Neural cell (in vitro differentiated cells): ENCODE data around the gene VASN. TPM values are rescaled to one million over a fixed set of nuclear protein-coding genes. Genes with fewer than 3 reads are reported as not detected.

ENCODE experiments used
- H2AFZ ChIP-seq: fragments of 200-600, 300-800 bp; sonication (generic), shearing (Covaris generic); 2 replicates; pipeline ENCODE4 v1.6.0; 2014; ENCODE audit warnings: low read depth, mild to moderate bottlenecking, antibody characterized with exemption, low read length, moderate library complexity
- H3F3A ChIP-seq: fragments of 200-600 bp; shearing (Covaris generic); 2 replicates; pipeline ENCODE4 v1.6.1; 2016; ENCODE audit warnings: mild to moderate bottlenecking, moderate library complexity, mixed read lengths, antibody characterized with exemption, low read length; ENCODE audit not compliant: insufficient read depth, poor library complexity, severe bottlenecking
- H3K27ac ChIP-seq: fragments of 200-600, 300-800 bp; sonication (generic), shearing (Covaris generic); 2 replicates; pipeline ENCODE4 v1.5.1; 2014; ENCODE audit warnings: mild to moderate bottlenecking, low read length, moderate library complexity
- H3K27me3 ChIP-seq: fragments of 300-800, 200-600 bp; sonication (generic), shearing (Covaris generic); 2 replicates; pipeline ENCODE4 v1.6.0; 2014; ENCODE audit warnings: mild to moderate bottlenecking, low read depth, low read length, moderate library complexity; ENCODE audit not compliant: insufficient read depth
- H3K36me3 ChIP-seq: fragments of 300-800, 200-600 bp; sonication (generic), shearing (Covaris generic); 2 replicates; pipeline ENCODE4 v1.5.1; 2014; ENCODE audit warnings: mild to moderate bottlenecking, antibody characterized with exemption, low read length, moderate library complexity; ENCODE audit not compliant: insufficient read depth
- H3K4me2 ChIP-seq: fragments of 300-800, 200-600 bp; sonication (generic), shearing (Covaris generic); 2 replicates; pipeline ENCODE4 v1.6.0; 2014; ENCODE audit warnings: mild to moderate bottlenecking, low read length
- H3K4me3 ChIP-seq: fragments of 300-800, 200-600 bp; sonication (generic), shearing (Covaris generic); 2 replicates; pipeline ENCODE4 v1.5.1; 2014; ENCODE audit warnings: mild to moderate bottlenecking, low read length, moderate library complexity
- H3K79me2 ChIP-seq: fragments of 200-600 bp; shearing (Covaris generic); replicated peaks from 2 replicates; pipeline ENCODE4 v1.6.0; 2014; ENCODE audit warnings: mild to moderate bottlenecking, low read length, moderate library complexity; ENCODE audit not compliant: insufficient read depth
- H3K9ac ChIP-seq: fragments of 300-800, 200-600 bp; sonication (generic), shearing (Covaris generic); 2 replicates; pipeline ENCODE4 v1.6.1; 2016; ENCODE audit warnings: mild to moderate bottlenecking, low read length, mixed read lengths
- H3K9me2 ChIP-seq: fragments of 200-600 bp; shearing (Covaris generic); 2 replicates; pipeline ENCODE4 v1.6.1; 2016; ENCODE audit warnings: mild to moderate bottlenecking, low read length, mixed read lengths; ENCODE audit not compliant: insufficient read depth
- H3K9me3 ChIP-seq: fragments of 200-600, 300-800 bp; sonication (generic), shearing (Covaris generic); 2 replicates; pipeline ENCODE4 v1.6.1; 2016; ENCODE audit warnings: mild to moderate bottlenecking, mixed run types, low read length, moderate library complexity, mixed read lengths
- H4K20me1 ChIP-seq: fragments of 200-600 bp; shearing (Covaris generic); 2 replicates; pipeline ENCODE4 v1.6.1; 2016; ENCODE audit warnings: mild to moderate bottlenecking, mixed run types; ENCODE audit not compliant: insufficient read depth
- CTCF ChIP-seq: fragments of 450-650 bp; IDR thresholded peaks from 2 replicates; pipeline ENCODE4 v1.5.1; 2014; ENCODE audit warnings: antibody characterized with exemption, mild to moderate bottlenecking, moderate library complexity; ENCODE audit not compliant: poor library complexity, severe bottlenecking
- EP300 ChIP-seq: fragments of 450-650 bp; conservative IDR thresholded peaks from 2 replicates; pipeline ENCODE4 v1.6.1; 2014; ENCODE audit warnings: antibody characterized with exemption, mild to moderate bottlenecking, moderate library complexity; ENCODE audit not compliant: poor library complexity, severe bottlenecking
- EZH2 ChIP-seq: fragments of 200-600, 300-800 bp; shearing (Covaris generic), sonication (generic); IDR thresholded peaks from 2 replicates; pipeline ENCODE4 v1.6.1; 2014; ENCODE audit warnings: antibody characterized with exemption, low read length, borderline replicate concordance, mild to moderate bottlenecking; ENCODE audit not compliant: insufficient read depth, poor library complexity, severe bottlenecking
- MXI1 ChIP-seq: fragments of 450-650 bp; conservative IDR thresholded peaks from 2 replicates; pipeline ENCODE4 v1.6.1; 2014; ENCODE audit warnings: antibody characterized with exemption, mild to moderate bottlenecking; ENCODE audit not compliant: poor library complexity, severe bottlenecking
- POLR2AphosphoS5 ChIP-seq: IDR thresholded peaks from 2 replicates; pipeline ENCODE4 v1.6.1; 2012
- RAD21 ChIP-seq: fragments of 450-650 bp; conservative IDR thresholded peaks from 2 replicates; pipeline ENCODE4 v1.6.1; 2014; ENCODE audit warnings: antibody characterized with exemption, mild to moderate bottlenecking, moderate library complexity
- REST ChIP-seq: IDR thresholded peaks from 2 replicates; pipeline ENCODE4 v1.6.1; 2012; ENCODE audit warnings: borderline replicate concordance
- SMC3 ChIP-seq: fragments of 450-650 bp; conservative IDR thresholded peaks from 2 replicates; pipeline ENCODE4 v1.6.1; 2014; ENCODE audit warnings: antibody characterized with exemption, mild to moderate bottlenecking, moderate library complexity; ENCODE audit not compliant: poor library complexity
- TAF1 ChIP-seq: IDR thresholded peaks from 2 replicates; pipeline ENCODE4 v1.6.1; 2012; ENCODE audit warnings: low read depth
- polyA plus RNA-seq: library from polyadenylated mRNA; depleted of rRNA; stranded (reverse); fragments of >200 nt; gene quantifications from 2 replicates; pipeline ENCODE4 v1.2.3, GENCODE V29; 2014

Gene VASN
- polyA plus RNA-seq, 1 donor from 2014 or later, result 0.57 TPM

- Histone ChIP-seq H3K27me3 (no peaks in the 10 kb centered on the region), H4K20me1 (no peaks in the 10 kb centered on the region), H2AFZ (no peak overlapping the region), H3F3A (no peaks in the 10 kb centered on the region), H3K4me3 (no peak overlapping the region), H3K79me2 (no peaks in the 10 kb centered on the region), H3K36me3 (no peaks in the 10 kb centered on the region), H3K9ac (no peak overlapping the region), H3K4me2 (no peak overlapping the region), H3K9me2 (no peaks in the 10 kb centered on the region), H3K9me3 (no peaks in the 10 kb centered on the region), H3K27ac (no peak overlapping the region)
- no peak for TF ChIP-seq MXI1
- TF ChIP-seq RAD21, result no peak
- no peak for TF ChIP-seq REST
- no peak for TF ChIP-seq SMC3
- TF ChIP-seq POLR2AphosphoS5, result no peak
- no peak for TF ChIP-seq EP300
These were observed 16.8 kb downstream of the VASN start for GRCh38 chr16:4388271-4389021.

DNA sequence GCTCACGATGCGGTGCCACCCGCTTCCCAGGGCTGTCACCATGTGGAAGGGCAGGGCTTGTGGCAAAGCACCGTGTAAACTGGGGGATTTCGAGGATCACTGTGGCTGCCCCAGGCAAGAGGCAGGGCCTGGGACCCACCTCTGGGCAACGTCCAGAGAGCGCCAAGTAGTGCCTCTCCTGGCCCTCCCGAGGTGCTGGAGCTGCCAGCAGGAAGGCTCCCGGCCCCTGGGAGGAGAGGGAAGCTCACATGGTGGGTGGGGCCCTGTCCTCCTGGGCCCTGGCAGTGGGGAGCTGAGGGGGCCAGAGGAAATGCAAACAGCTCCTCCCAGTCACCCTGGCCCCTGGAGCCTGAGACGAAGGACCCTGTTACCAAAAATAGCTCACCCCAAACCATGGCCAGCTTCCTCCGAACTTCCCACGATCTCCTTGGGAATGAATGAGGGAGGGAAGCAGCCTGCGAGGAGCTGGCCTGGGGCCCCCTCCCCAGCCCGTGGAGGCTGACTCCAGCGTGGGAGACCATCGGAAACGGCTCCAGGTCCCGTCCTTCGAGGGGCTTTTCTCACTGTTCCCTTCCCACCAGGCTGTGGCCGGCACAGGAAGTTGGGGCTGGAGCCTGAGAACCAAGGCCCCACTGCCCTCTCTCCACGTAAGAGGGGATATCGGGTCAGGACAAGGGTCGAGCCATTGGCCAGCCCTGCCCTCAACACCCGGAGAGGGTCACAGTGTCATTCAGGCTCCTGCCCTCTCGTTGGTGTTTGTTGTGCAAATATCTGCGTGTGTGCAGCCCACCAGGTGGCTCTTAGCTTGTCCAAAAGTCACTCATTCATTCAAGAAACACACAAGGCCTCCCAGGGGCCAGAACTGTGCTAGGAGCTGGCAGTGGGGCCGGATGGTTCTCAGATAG lies 17.7 kb downstream of the VASN start:
- H3F3A ChIP-seq, result no peaks in the 10 kb centered on the region
- H3K9me3 ChIP-seq, result no peaks in the 10 kb centered on the region
- H3K9me2 ChIP-seq, result no peaks in the 10 kb centered on the region
- no peaks in the 10 kb centered on the region for H3K36me3 ChIP-seq
- no peaks in the 10 kb centered on the region for H3K79me2 ChIP-seq
- H3K9ac ChIP-seq, result no peak overlapping the region
- H3K27ac ChIP-seq, result no peak overlapping the region
- H2AFZ ChIP-seq, result no peak overlapping the region
- H3K27me3 ChIP-seq, result no peaks in the 10 kb centered on the region
- no peak for TF ChIP-seq MXI1
- TF ChIP-seq TAF1, result no peak
- no peak for TF ChIP-seq POLR2AphosphoS5
- TF ChIP-seq RAD21, result no peak
- no peak for TF ChIP-seq CTCF
- TF ChIP-seq SMC3, result no peak
- TF ChIP-seq REST, result no peak
- TF ChIP-seq EP300, result no peak
- no peak for TF ChIP-seq EZH2
- H3K4me2 ChIP-seq, result no peak overlapping the region
- H3K4me3 ChIP-seq, result no peak overlapping the region
- H4K20me1 ChIP-seq, result no peaks in the 10 kb centered on the region
